Measurements from ENCODE around the gene B4GALT6. TPM values are rescaled to one million over a fixed set of nuclear protein-coding genes. Genes with fewer than 3 reads are reported as not detected.

B4GALT6 gene
- polyA plus RNA-seq, 1 donor (not counting 4 experiments of a cell fraction or from before 2014, with no cell fraction given) = 7.1 TPM

- Histone ChIP-seq H3K9me3 (ENCODE audit: control insufficient read depth, low read depth, low read length) (no peaks in the 10 kb centered on the region), H3K27me3 (ENCODE audit: control insufficient read depth, extremely low read depth, insufficient read depth, low read length) (no peaks in the 10 kb centered on the region), H3K27ac (ENCODE audit: control insufficient read depth, insufficient read depth, low read length) (no peak overlapping the region), H3K4me3 (ENCODE audit: control insufficient read depth in 2 of 3, extremely low read depth in 1 of 3, insufficient read depth in 2 of 3, low read depth in 1 of 3, low read length in 3 of 3) (no peak overlapping the region), H4K20me1 (ENCODE audit: control insufficient read depth, extremely low read depth, insufficient read depth, low read length) (no peaks in the 10 kb centered on the region), H2AFZ (ENCODE audit: control insufficient read depth, low read length) (peak overlapping the region; percentile 12), H3K9me1 (ENCODE audit: control insufficient read depth, extremely low read depth, insufficient read depth, low read length) (no peaks in the 10 kb centered on the region), H3K36me3 (ENCODE audit: control insufficient read depth in 2 of 2, extremely low read depth in 1 of 2, insufficient read depth in 2 of 2, low read length in 2 of 2) (no peaks in the 10 kb centered on the region), H3K4me1 (ENCODE audit: control insufficient read depth, extremely low read depth, insufficient read depth, low read length) (peaks cover 9% of the 10 kb centered on the region), H3K4me2 (ENCODE audit: control insufficient read depth, extremely low read depth, insufficient read depth, low read depth, low read length) (no peak overlapping the region), H3K9ac (ENCODE audit: control insufficient read depth, extremely low read depth, insufficient read depth, low read length) (no peak overlapping the region), H3K79me2 (ENCODE audit: control insufficient read depth, insufficient read depth, low read length) (no peaks in the 10 kb centered on the region)
- DNase-seq (ENCODE audit: low read depth, low spot score) = peak; percentile 41
- TF ChIP-seq CTCF (optimal IDR thresholded peaks at IDR 0.05 in 1 of 3, IDR thresholded peaks at IDR 0.05 in 1 of 3, conservative IDR thresholded peaks at IDR 0.05 in 1 of 3; ENCODE audit: extremely low read depth in 1 of 3, insufficient read depth in 2 of 3, low read length in 3 of 3) = peak; percentile 81 to 94 (median 87)
- TF ChIP-seq EZH2 (IDR thresholded peaks at IDR 0.05; ENCODE audit: low read length) = no peak
- FAIRE-seq = peak; percentile 90
- dilution Hi-C loops (cut with MboI; ENCODE audit: extremely low pct_ligation_motif_present, low sequenced_read_pairs) = no loop called here
Observed at GRCh38 chr18:31722369-31722957, 38.1 kb upstream of the B4GALT6 start.

GRCh38 chr18:31721601-31722000, 37.2 kb upstream of the B4GALT6 start:
- Histone ChIP-seq H3K36me3 (ENCODE audit: control insufficient read depth in 2 of 2, extremely low read depth in 1 of 2, insufficient read depth in 2 of 2, low read length in 2 of 2) (no peaks in the 10 kb centered on the region), H3K4me3 (ENCODE audit: control insufficient read depth in 2 of 3, extremely low read depth in 1 of 3, insufficient read depth in 2 of 3, low read depth in 1 of 3, low read length in 3 of 3) (no peak overlapping the region), H3K4me2 (ENCODE audit: control insufficient read depth, extremely low read depth, insufficient read depth, low read depth, low read length) (no peak overlapping the region), H3K79me2 (ENCODE audit: control insufficient read depth, insufficient read depth, low read length) (no peaks in the 10 kb centered on the region), H3K9me1 (ENCODE audit: control insufficient read depth, extremely low read depth, insufficient read depth, low read length) (no peaks in the 10 kb centered on the region), H3K4me1 (ENCODE audit: control insufficient read depth, extremely low read depth, insufficient read depth, low read length) (peaks cover 9% of the 10 kb centered on the region), H3K27ac (ENCODE audit: control insufficient read depth, insufficient read depth, low read length) (no peak overlapping the region), H3K9me3 (ENCODE audit: control insufficient read depth, low read depth, low read length) (no peaks in the 10 kb centered on the region), H4K20me1 (ENCODE audit: control insufficient read depth, extremely low read depth, insufficient read depth, low read length) (no peaks in the 10 kb centered on the region), H3K9ac (ENCODE audit: control insufficient read depth, extremely low read depth, insufficient read depth, low read length) (no peak overlapping the region), H3K27me3 (ENCODE audit: control insufficient read depth, extremely low read depth, insufficient read depth, low read length) (no peaks in the 10 kb centered on the region), H2AFZ (ENCODE audit: control insufficient read depth, low read length) (peak overlapping the region; percentile 20)
- DNase-seq (ENCODE audit: low read depth, low spot score) (no peak), FAIRE-seq (no peak)
- no peak for TF ChIP-seq CTCF (optimal IDR thresholded peaks at IDR 0.05 in 1 of 3, IDR thresholded peaks at IDR 0.05 in 1 of 3, conservative IDR thresholded peaks at IDR 0.05 in 1 of 3; ENCODE audit: extremely low read depth in 1 of 3, insufficient read depth in 2 of 3, low read length in 3 of 3)
- TF ChIP-seq EZH2 (IDR thresholded peaks at IDR 0.05; ENCODE audit: low read length) = no peak
- dilution Hi-C loops (cut with MboI; ENCODE audit: extremely low pct_ligation_motif_present, low sequenced_read_pairs) = no loop called here

All from keratinocyte (primary cell).